Measurements from ENCODE around the gene CABYR.

Gene CABYR

GRCh38 chr18:24126155-24126961, 12.5 kb upstream of the CABYR start:
- no peak for TF ChIP-seq CTCF (IDR thresholded peaks at IDR 0.05; ENCODE audit: borderline replicate concordance, control extremely low read depth, extremely low read depth, insufficient read depth, missing control alignments)
- no peak for DNase-seq (ENCODE audit: low spot score)
- in situ Hi-C loops (cut with MboI; ENCODE audit: low sequenced_read_pairs, unreplicated experiment) = loop anchor here (10.0 kb wide), 2 partner anchors 112 to 502 kb away; partner anchors contain the start of gene TTC39C

- no peak for TF ChIP-seq CTCF (IDR thresholded peaks at IDR 0.05; ENCODE audit: borderline replicate concordance, control extremely low read depth, extremely low read depth, insufficient read depth, missing control alignments)
- DNase-seq (ENCODE audit: low spot score) = no peak
- in situ Hi-C loops (cut with MboI; ENCODE audit: low sequenced_read_pairs, unreplicated experiment) = loop anchor here (10.0 kb wide), 2 partner anchors 113 to 503 kb away; partner anchors contain the start of gene TTC39C
These were observed 11.1 kb upstream of the CABYR start for GRCh38 chr18:24127735-24128134.

GRCh38 chr18:24128700-24129099, 10.2 kb upstream of the CABYR start:
- DNase-seq (ENCODE audit: low spot score) = no peak
- in situ Hi-C loops (cut with MboI; ENCODE audit: low sequenced_read_pairs, unreplicated experiment) = loop anchor here (10.0 kb wide), 2 partner anchors 114 to 504 kb away; partner anchors contain the start of gene TTC39C
- TF ChIP-seq CTCF (IDR thresholded peaks at IDR 0.05; ENCODE audit: borderline replicate concordance, control extremely low read depth, extremely low read depth, insufficient read depth, missing control alignments) = no peak

GRCh38 chr18:24130494-24130893, 8.4 kb upstream of the CABYR start:
- in situ Hi-C loops (cut with MboI; ENCODE audit: low sequenced_read_pairs, unreplicated experiment) = no loop called here
- no peak for TF ChIP-seq CTCF (IDR thresholded peaks at IDR 0.05; ENCODE audit: borderline replicate concordance, control extremely low read depth, extremely low read depth, insufficient read depth, missing control alignments)
- DNase-seq (ENCODE audit: low spot score) = no peak

- TF ChIP-seq CTCF (IDR thresholded peaks at IDR 0.05; ENCODE audit: borderline replicate concordance, control extremely low read depth, extremely low read depth, insufficient read depth, missing control alignments) = no peak
- in situ Hi-C loops (cut with MboI; ENCODE audit: low sequenced_read_pairs, unreplicated experiment) = no loop called here
- no peak for DNase-seq (ENCODE audit: low spot score)
These were observed 1.9 kb upstream of the CABYR start for GRCh38 chr18:24136967-24137373.

- in situ Hi-C loops (cut with MboI; ENCODE audit: low sequenced_read_pairs, unreplicated experiment) = no loop called here
- TF ChIP-seq CTCF (IDR thresholded peaks at IDR 0.05; ENCODE audit: borderline replicate concordance, control extremely low read depth, extremely low read depth, insufficient read depth, missing control alignments) = no peak
- no peak for DNase-seq (ENCODE audit: low spot score)
These were observed 463 bp upstream of the CABYR start for GRCh38 chr18:24138409-24138788.
